ENCODE results near the gene PDE2A. TPM values are rescaled to one million over a fixed set of nuclear protein-coding genes. Genes with fewer than 3 reads are reported as not detected.

Gene PDE2A
- total and polyA plus RNA-seq, 11 donors, result 16.8 to 53.7 (median 23.7) TPM

DNA sequence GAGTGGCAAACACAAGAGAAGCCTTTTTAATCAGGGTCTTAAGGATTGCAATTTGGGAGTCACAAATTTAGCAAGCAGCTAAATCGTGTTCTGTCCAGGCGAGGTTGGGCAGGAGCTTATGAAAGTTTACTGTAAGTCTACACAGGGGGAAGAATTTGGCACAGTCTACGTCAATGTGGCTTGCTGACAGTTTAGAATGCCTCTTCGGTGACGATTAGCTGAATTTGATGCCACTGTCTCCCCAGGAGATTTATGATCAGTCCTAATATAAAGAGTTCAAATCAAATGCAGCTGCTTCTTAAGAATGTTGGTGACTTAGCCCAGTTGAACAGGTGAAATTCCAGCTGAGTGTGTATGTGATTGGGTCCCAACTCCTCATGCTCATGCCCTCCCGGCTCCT, 125.8 kb downstream of the PDE2A start:
- TF ChIP-seq POLR2A (IDR thresholded peaks at IDR 0.05), result no peak
- TF ChIP-seq, protein P1, sequence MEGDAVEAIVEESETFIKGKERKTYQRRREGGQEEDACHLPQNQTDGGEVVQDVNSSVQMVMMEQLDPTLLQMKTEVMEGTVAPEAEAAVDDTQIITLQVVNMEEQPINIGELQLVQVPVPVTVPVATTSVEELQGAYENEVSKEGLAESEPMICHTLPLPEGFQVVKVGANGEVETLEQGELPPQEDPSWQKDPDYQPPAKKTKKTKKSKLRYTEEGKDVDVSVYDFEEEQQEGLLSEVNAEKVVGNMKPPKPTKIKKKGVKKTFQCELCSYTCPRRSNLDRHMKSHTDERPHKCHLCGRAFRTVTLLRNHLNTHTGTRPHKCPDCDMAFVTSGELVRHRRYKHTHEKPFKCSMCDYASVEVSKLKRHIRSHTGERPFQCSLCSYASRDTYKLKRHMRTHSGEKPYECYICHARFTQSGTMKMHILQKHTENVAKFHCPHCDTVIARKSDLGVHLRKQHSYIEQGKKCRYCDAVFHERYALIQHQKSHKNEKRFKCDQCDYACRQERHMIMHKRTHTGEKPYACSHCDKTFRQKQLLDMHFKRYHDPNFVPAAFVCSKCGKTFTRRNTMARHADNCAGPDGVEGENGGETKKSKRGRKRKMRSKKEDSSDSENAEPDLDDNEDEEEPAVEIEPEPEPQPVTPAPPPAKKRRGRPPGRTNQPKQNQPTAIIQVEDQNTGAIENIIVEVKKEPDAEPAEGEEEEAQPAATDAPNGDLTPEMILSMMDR (IDR thresholded peaks at IDR 0.05), result no peak
- no peaks in the 10 kb centered on the region for H3K4me1 ChIP-seq
- intact Hi-C loops (cut with DNase I), result no loop called here
- 68 to 92% (median 89%) methylated on average over 6 of the region's 6 CpGs for WGBS, 4 donors
- no peaks in the 10 kb centered on the region for H3K36me3 ChIP-seq
- ATAC-seq (no peak), DNase-seq (no peak)
- no peaks in the 10 kb centered on the region for H3K9me3 ChIP-seq
- peaks cover 0 to 18% (median 0%) of the 10 kb centered on the region in 9 donors for H3K27me3 ChIP-seq
- H3K27ac ChIP-seq, result no peak overlapping the region
- no peak overlapping the region for H3K4me3 ChIP-seq

DNA sequence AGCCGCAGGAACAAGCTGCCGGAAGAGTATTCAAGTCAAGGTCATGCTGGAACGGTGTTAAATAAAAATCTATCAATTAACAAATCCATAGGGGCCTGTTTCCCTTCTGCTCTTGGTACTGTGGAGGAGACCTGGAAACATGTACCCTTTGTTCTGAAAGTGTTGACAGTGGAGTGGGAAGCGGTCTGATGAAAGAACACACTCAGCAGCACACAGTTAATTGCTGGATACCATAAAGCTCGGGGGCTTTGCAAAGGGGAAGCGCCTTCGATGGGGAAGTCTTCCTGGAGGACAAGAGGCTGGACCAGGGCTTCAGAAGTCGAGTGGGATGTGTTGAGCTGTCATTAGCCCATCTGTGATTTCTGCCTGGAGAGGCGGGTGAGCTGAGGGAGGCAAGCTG, 127.4 kb downstream of the PDE2A start:
- Histone ChIP-seq H3K4me3 (no peak overlapping the region), H3K27me3 (peaks cover 0 to 20% (median 0%) of the 10 kb centered on the region in 9 donors), H3K27ac (no peak overlapping the region), H3K4me1 (no peaks in the 10 kb centered on the region), H3K9me3 (no peaks in the 10 kb centered on the region), H3K36me3 (no peaks in the 10 kb centered on the region)
- no peak for DNase-seq
- no peak for ATAC-seq
- TF ChIP-seq, protein P1 (IDR thresholded peaks at IDR 0.05), result no peak
- TF ChIP-seq POLR2A (IDR thresholded peaks at IDR 0.05), result no peak
- intact Hi-C loops (cut with DNase I), result no loop called here
- WGBS, 4 donors, result 45 to 55% (median 49%) methylated on average over 9 of the region's 9 CpGs

DNA sequence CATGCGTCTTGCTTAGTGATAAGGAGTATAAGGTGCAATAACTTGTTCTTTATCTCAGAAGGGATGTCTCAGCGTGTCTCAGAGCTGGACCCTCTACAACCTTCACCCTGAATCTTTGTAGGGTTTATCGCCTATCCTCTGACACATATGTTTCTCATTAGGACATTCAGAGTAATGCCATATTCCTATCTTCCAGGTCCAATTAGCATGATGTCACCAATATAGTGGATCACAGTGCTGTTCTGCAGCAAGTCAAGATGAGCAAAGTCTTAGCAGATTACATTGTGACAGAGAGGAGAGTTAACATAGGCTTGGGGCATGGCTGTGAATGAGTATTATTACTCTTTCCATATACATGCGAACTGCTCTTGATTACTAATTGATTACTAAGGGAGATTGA, 129.6 kb downstream of the PDE2A start:
- Histone ChIP-seq H3K27ac (no peak overlapping the region), H3K4me1 (no peaks in the 10 kb centered on the region), H3K4me3 (no peak overlapping the region), H3K36me3 (no peaks in the 10 kb centered on the region), H3K27me3 (peaks cover 0 to 20% (median 0%) of the 10 kb centered on the region in 9 donors), H3K9me3 (no peaks in the 10 kb centered on the region)
- TF ChIP-seq, protein P1 (IDR thresholded peaks at IDR 0.05), result no peak
- TF ChIP-seq POLR2A (IDR thresholded peaks at IDR 0.05), result no peak
- WGBS, 4 donors, result 76 to 80% (median 78%) methylated on average over 4 of the region's 4 CpGs
- intact Hi-C loops (cut with DNase I), result no loop called here
- ATAC-seq (no peak), DNase-seq (no peak)

DNA sequence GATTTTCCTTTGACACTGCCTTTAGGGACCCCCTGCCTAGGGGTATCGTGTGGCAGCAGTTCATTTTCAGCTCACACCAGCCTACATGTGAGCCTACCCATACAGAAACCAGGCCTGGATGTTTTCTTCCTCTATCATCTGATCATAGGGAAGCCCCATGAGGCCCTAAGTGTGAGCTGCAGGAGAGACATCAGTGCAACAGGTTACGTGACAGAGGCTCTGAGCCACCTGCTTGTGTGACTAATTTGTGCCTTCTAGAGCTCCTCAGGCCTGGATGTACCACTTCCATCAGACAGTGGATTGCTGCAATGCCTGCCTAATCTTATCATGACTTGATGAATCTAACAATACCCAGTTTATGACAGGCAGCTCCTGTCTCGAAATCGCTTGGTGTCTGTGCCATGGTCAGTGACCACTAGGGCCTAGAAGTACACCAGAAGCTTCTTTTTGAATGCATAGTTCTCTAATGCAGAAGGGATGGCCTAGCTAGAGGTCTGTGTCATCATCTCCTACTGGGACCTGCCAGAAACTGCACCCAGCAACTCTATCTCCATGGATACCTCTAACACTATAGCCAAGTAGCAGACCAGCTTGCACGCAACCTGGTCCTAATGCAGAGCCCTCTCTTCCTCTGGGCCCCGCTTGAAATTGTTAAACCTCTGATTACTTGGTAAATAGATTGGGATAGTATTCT, 130.2 kb downstream of the PDE2A start:
- 84 to 93% (median 85%) methylated on average over 6 of the region's 6 CpGs for WGBS, 4 donors
- no peak for ATAC-seq
- no peak for DNase-seq

More for the DNA sequence above, 130.2 kb downstream of the PDE2A start:
- no peak overlapping the region for H3K27ac ChIP-seq
- peaks cover 0 to 22% (median 0%) of the 10 kb centered on the region in 9 donors for H3K27me3 ChIP-seq
- no peak overlapping the region for H3K4me3 ChIP-seq
- H3K4me1 ChIP-seq, result no peaks in the 10 kb centered on the region
- H3K9me3 ChIP-seq, result no peaks in the 10 kb centered on the region
- intact Hi-C loops (cut with DNase I), result no loop called here
- TF ChIP-seq, protein P1 (IDR thresholded peaks at IDR 0.05), result no peak
- TF ChIP-seq POLR2A (IDR thresholded peaks at IDR 0.05), result no peak
- no peaks in the 10 kb centered on the region for H3K36me3 ChIP-seq

Measured in heart left ventricle (tissue), 16 donors.